DND-41 (cell line): ENCODE measurements around the gene STRN.

Source experiments
- CTCF ChIP-seq: IDR thresholded peaks from 2 replicates; pipeline ENCODE4 v1.5.1; 2012; ENCODE audit warnings: borderline replicate concordance, low read length, moderate library complexity, mild to moderate bottlenecking; ENCODE audit not compliant: poor library complexity, severe bottlenecking; ENCODE audit errors: extremely low read depth
- EZH2 ChIP-seq: IDR thresholded peaks from 3 replicates; pipeline ENCODE4 v1.6.1; 2012; ENCODE audit warnings: borderline replicate concordance, low read depth, mild to moderate bottlenecking, moderate library complexity, low read length, inconsistent platforms; ENCODE audit not compliant: severe bottlenecking

- no peak for TF ChIP-seq CTCF
- TF ChIP-seq EZH2: no peak
Observed at GRCh38 chr2:36885605-36886004, 80.7 kb downstream of the STRN start.
